Rectal smooth muscle tissue (tissue), 1 donor: ENCODE measurements around the gene ST6GALNAC5.

ENCODE experiments used
- H3K27ac ChIP-seq: one replicate; pipeline ENCODE4 v1.7.0; 2013; ENCODE audit warnings: low read depth, low read length, inconsistent platforms
- H3K27me3 ChIP-seq: one replicate; pipeline ENCODE4 v1.7.0; 2013; ENCODE audit warnings: low read length; ENCODE audit not compliant: control insufficient read depth, insufficient read depth
- H3K36me3 ChIP-seq: one replicate; pipeline ENCODE4 v1.7.0; 2013; ENCODE audit warnings: low read length; ENCODE audit not compliant: control insufficient read depth, insufficient read depth
- H3K4me1 ChIP-seq: one replicate; pipeline ENCODE4 v1.7.0; 2013; ENCODE audit warnings: low read length; ENCODE audit not compliant: control insufficient read depth, insufficient read depth
- H3K4me3 ChIP-seq: one replicate; pipeline ENCODE4 v1.7.0; 2013; ENCODE audit warnings: low read length
- H3K9ac ChIP-seq: one replicate; pipeline ENCODE4 v1.7.0; 2013; ENCODE audit warnings: low read length

The ST6GALNAC5 gene

DNA sequence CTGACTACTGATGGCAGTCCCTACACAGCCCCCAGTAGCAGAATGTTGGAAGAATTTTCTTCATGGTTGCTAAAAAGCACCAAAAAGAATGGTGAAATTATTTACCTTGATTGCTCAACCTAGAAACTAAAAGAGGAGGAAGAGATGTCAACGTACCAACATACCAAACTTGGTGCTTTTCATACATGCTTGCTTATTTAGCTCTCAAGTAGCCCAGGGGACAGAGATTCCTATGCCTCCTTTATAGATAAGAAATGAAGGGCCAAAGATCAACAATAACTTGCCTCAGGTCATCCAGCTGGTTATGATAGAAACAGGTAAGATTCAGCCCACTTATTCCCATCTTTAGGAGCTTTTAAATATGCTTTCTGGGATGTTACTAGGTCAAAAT is 181.3 kb downstream of the ST6GALNAC5 start:
- no peak overlapping the region for H3K27ac ChIP-seq
- no peak overlapping the region for H3K4me3 ChIP-seq
- no peaks in the 10 kb centered on the region for H3K4me1 ChIP-seq
- no peaks in the 10 kb centered on the region for H3K27me3 ChIP-seq
- H3K36me3 ChIP-seq, result no peaks in the 10 kb centered on the region
- H3K9ac ChIP-seq, result no peak overlapping the region

- Histone ChIP-seq H3K4me1 (no peaks in the 10 kb centered on the region), H3K9ac (no peak overlapping the region), H3K36me3 (no peaks in the 10 kb centered on the region), H3K4me3 (no peak overlapping the region), H3K27me3 (no peaks in the 10 kb centered on the region), H3K27ac (no peak overlapping the region)
These were observed 184.1 kb downstream of the ST6GALNAC5 start for GRCh38 chr1:77051425-77051824.

DNA sequence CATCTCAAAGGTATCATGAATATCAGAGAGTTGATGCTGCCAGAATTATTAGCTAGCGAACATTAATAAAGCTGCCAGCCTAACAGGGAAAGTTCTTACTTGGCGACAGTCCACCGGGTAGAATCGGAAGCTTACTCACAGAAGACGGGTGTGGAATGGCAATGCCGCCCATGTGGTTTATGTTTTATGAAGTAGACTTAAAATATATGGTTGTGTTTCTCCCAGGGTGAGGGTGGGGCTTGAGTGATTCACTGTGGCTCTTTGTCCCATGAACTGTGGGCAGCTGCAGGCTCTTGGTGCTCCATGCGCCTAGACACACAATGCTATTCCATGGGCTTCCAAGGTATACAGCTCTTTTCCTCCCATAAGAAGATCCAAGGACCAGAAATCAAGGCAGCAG is 189.2 kb downstream of the ST6GALNAC5 start:
- Histone ChIP-seq H3K4me3 (no peak overlapping the region), H3K9ac (no peak overlapping the region), H3K36me3 (no peaks in the 10 kb centered on the region), H3K27ac (no peak overlapping the region), H3K4me1 (no peaks in the 10 kb centered on the region), H3K27me3 (no peaks in the 10 kb centered on the region)

GRCh38 chr1:77057994-77058585 is 190.8 kb downstream of the ST6GALNAC5 start:
- Histone ChIP-seq H3K4me3 (no peak overlapping the region), H3K4me1 (no peaks in the 10 kb centered on the region), H3K36me3 (no peaks in the 10 kb centered on the region), H3K27ac (no peak overlapping the region), H3K9ac (no peak overlapping the region), H3K27me3 (no peaks in the 10 kb centered on the region)

DNA sequence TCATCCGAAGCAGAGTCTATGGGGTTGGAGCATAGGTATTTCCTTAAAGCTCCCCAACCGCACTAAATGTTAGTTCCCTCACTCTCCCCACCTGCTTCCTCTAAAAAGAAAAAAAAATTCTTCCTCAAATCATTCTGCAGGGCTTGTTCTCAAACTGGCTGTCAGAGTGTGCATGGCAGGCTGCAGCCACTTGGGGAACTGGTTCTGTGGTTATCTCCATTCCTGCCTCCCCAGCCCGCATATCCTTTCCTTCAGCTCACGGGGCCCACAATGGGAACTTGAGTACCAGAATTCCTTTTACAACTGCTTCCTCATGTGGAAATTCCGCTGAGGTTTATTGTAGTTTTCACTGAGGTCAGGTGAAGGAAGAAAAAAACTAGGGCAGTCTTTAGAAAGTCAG is 192.7 kb downstream of the ST6GALNAC5 start:
- Histone ChIP-seq H3K27me3 (no peaks in the 10 kb centered on the region), H3K36me3 (no peaks in the 10 kb centered on the region), H3K4me1 (no peaks in the 10 kb centered on the region), H3K27ac (no peak overlapping the region), H3K4me3 (no peak overlapping the region), H3K9ac (no peak overlapping the region)

DNA sequence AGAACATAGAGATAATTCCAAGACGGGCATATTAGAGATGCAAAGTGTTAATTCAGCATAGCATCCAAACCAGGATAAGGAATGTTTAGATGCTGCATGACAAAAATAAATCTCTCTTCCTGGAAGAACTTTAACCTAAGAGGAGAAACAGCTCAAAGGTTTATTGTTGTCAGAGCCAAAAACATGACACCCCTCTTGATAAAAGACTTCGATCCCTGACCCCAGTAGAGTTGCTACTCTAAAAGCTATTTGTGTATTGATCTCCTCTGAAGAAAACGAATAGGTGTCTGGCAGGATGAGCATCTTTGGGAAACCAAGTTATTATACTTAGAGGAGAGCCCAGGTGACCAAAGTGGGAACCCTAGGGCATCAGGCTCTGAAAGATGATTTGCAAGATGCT is 193.9 kb downstream of the ST6GALNAC5 start:
- H3K9ac ChIP-seq, result no peak overlapping the region
- no peaks in the 10 kb centered on the region for H3K36me3 ChIP-seq
- no peaks in the 10 kb centered on the region for H3K27me3 ChIP-seq
- H3K4me3 ChIP-seq, result no peak overlapping the region
- no peak overlapping the region for H3K27ac ChIP-seq
- H3K4me1 ChIP-seq, result no peaks in the 10 kb centered on the region

DNA sequence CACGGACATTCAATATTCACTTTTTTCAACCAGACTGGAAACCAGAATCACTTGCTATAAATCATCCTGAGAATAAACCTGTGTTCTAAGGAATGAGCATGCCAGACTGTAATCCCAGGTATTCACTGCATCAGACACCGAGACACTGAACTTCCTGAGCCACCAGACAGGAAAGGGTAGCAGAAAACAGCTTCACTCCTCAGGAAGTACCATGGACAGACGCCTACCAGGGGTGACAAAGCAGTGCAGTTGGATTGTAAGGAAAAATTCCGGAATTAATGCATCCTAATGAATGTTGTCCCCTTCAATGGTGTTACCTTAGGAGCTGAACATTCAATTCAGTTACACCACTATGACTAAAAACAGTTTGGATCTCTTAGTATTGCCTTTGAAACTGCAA is 195.8 kb downstream of the ST6GALNAC5 start:
- no peaks in the 10 kb centered on the region for H3K36me3 ChIP-seq
- no peak overlapping the region for H3K4me3 ChIP-seq
- H3K27me3 ChIP-seq, result no peaks in the 10 kb centered on the region
- H3K27ac ChIP-seq, result no peak overlapping the region
- no peak overlapping the region for H3K9ac ChIP-seq
- no peaks in the 10 kb centered on the region for H3K4me1 ChIP-seq

- no peak overlapping the region for H3K9ac ChIP-seq
- H3K4me3 ChIP-seq, result no peak overlapping the region
These were observed 197.0 kb downstream of the ST6GALNAC5 start for GRCh38 chr1:77064246-77064645.

GRCh38 chr1:77065693-77066342 is 198.5 kb downstream of the ST6GALNAC5 start:
- Histone ChIP-seq H3K4me1 (no peaks in the 10 kb centered on the region), H3K36me3 (no peaks in the 10 kb centered on the region), H3K4me3 (no peak overlapping the region), H3K9ac (no peak overlapping the region), H3K27ac (no peak overlapping the region), H3K27me3 (no peaks in the 10 kb centered on the region)

More at GRCh38 chr1:77064246-77064645, 197.0 kb downstream of the ST6GALNAC5 start:
- Histone ChIP-seq H3K27ac (no peak overlapping the region), H3K4me1 (no peaks in the 10 kb centered on the region), H3K36me3 (no peaks in the 10 kb centered on the region), H3K27me3 (no peaks in the 10 kb centered on the region)

DNA sequence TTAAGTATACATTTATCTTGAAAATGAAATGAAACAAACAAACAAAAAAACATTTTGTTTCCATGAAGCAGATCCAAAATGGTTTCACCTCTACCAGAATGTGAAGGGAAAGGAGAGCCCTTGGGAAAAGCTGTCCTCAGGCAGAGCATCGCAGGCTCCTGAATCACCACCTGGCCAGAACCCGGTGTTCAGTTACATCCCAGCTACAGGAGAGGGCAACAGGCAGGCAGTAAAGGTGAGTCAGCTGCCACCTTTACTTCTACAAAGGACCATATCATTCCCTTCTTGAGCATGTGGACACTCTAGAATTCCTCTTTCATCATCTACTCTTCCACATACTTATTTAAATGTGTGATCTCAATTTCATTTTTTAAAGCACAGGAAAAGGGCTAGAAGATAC is 200.7 kb downstream of the ST6GALNAC5 start:
- Histone ChIP-seq H3K9ac (no peak overlapping the region), H3K27me3 (no peaks in the 10 kb centered on the region), H3K36me3 (no peaks in the 10 kb centered on the region), H3K4me1 (no peaks in the 10 kb centered on the region), H3K27ac (no peak overlapping the region), H3K4me3 (no peak overlapping the region)

DNA sequence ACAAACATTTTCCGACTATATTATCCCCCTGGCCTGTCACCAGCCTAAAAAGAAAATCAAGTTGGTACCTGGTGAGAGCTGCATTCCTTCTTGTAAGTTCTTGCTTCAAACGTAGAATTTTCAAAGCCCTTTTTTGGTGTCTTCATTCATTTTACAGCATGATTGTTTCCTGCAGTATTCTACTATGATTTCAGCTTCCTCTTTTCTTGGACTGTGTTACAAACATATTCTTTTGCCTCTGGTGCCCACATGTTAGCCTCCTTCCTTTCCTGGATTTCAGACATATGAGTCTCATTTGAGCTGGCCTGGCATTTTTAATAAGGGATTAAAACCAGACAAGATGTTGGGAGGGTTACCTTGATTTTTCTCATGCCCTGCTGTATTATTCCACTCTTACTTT is 209.5 kb downstream of the ST6GALNAC5 start:
- Histone ChIP-seq H3K4me1 (peaks cover 1% of the 10 kb centered on the region), H3K4me3 (no peak overlapping the region), H3K9ac (no peak overlapping the region), H3K27me3 (no peaks in the 10 kb centered on the region), H3K27ac (no peak overlapping the region), H3K36me3 (no peaks in the 10 kb centered on the region)

- H3K4me1 ChIP-seq, result peaks cover 4% of the 10 kb centered on the region
- H3K27me3 ChIP-seq, result no peaks in the 10 kb centered on the region
- no peak overlapping the region for H3K9ac ChIP-seq
- H3K4me3 ChIP-seq, result no peak overlapping the region
- H3K27ac ChIP-seq, result no peak overlapping the region
- H3K36me3 ChIP-seq, result no peaks in the 10 kb centered on the region
These were observed 214.6 kb downstream of the ST6GALNAC5 start for GRCh38 chr1:77081834-77082233.

DNA sequence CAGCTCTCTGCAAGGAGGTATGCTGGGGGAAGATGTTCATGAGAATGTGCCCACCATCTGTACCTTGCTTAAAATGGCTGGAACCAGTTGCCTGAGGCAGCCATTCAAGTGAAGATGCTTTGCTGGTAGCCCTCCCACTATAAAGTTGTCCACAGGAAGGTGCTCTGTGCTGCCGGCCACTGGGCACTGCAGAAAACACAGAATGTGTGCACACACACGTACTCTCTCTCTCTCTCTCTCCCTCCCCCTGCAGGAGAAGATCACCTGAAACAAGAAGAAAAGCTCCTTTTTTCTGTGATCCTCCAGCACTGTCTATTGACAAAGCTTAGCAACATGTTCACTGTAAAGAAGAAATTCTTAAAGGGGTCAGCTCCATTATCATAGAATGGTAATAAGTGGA is 217.2 kb downstream of the ST6GALNAC5 start:
- H3K9ac ChIP-seq, result no peak overlapping the region
- peaks cover 4% of the 10 kb centered on the region for H3K4me1 ChIP-seq
- no peaks in the 10 kb centered on the region for H3K36me3 ChIP-seq
- no peaks in the 10 kb centered on the region for H3K27me3 ChIP-seq
- H3K27ac ChIP-seq, result no peak overlapping the region
- no peak overlapping the region for H3K4me3 ChIP-seq
